ENCODE results near the gene FRY. TPM values are rescaled to one million over a fixed set of nuclear protein-coding genes. Genes with fewer than 3 reads are reported as not detected.

Gene FRY
- total RNA-seq, 2 donors from 2014 or later: 32.0 to 45.4 TPM

GRCh38 chr13:32164622-32165268, 133.2 kb downstream of the FRY start:
- Histone ChIP-seq H3K36me3 (replicated peaks in 1 of 2; ENCODE audit: insufficient read depth in 1 of 2, low read depth in 2 of 2) (peaks cover 0 to 8% of the 10 kb centered on the region in 2 donors), H3K27me3 (no peaks in the 10 kb centered on the region), H3K27ac (no peak overlapping the region), H3K9me3 (no peaks in the 10 kb centered on the region), H3K4me3 (no peak overlapping the region), H3K4me1 (no peaks in the 10 kb centered on the region)
- ATAC-seq (peak; percentile 76), DNase-seq (peak; percentile 24 to 42 (median 28))
- TF ChIP-seq, protein P1, sequence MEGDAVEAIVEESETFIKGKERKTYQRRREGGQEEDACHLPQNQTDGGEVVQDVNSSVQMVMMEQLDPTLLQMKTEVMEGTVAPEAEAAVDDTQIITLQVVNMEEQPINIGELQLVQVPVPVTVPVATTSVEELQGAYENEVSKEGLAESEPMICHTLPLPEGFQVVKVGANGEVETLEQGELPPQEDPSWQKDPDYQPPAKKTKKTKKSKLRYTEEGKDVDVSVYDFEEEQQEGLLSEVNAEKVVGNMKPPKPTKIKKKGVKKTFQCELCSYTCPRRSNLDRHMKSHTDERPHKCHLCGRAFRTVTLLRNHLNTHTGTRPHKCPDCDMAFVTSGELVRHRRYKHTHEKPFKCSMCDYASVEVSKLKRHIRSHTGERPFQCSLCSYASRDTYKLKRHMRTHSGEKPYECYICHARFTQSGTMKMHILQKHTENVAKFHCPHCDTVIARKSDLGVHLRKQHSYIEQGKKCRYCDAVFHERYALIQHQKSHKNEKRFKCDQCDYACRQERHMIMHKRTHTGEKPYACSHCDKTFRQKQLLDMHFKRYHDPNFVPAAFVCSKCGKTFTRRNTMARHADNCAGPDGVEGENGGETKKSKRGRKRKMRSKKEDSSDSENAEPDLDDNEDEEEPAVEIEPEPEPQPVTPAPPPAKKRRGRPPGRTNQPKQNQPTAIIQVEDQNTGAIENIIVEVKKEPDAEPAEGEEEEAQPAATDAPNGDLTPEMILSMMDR (IDR thresholded peaks at IDR 0.05): peak in 5 of 7 experiments; percentile 39 to 51 (median 48)
- TF ChIP-seq POLR2A (IDR thresholded peaks at IDR 0.05): no peak
- intact Hi-C loops (cut with DNase I): no loop called here
- 72 to 74% methylated on average over 4 of the region's 4 CpGs for WGBS, 2 donors

GRCh38 chr13:32165796-32166195, 134.2 kb downstream of the FRY start:
- no peak for ATAC-seq
- Histone ChIP-seq H3K9me3 (no peaks in the 10 kb centered on the region), H3K4me3 (no peak overlapping the region), H3K36me3 (replicated peaks in 1 of 2; ENCODE audit: insufficient read depth in 1 of 2, low read depth in 2 of 2) (peaks cover 0 to 8% of the 10 kb centered on the region in 2 donors), H3K4me1 (no peaks in the 10 kb centered on the region), H3K27ac (no peak overlapping the region), H3K27me3 (no peaks in the 10 kb centered on the region)
- DNase-seq: no peak
- 91% methylated on average over 5 of the region's 5 CpGs for WGBS, 2 donors
- TF ChIP-seq POLR2A (IDR thresholded peaks at IDR 0.05): no peak
- TF ChIP-seq, protein P1 (IDR thresholded peaks at IDR 0.05): no peak
- intact Hi-C loops (cut with DNase I): no loop called here

GRCh38 chr13:32168131-32168530, 136.6 kb downstream of the FRY start:
- H3K4me1 ChIP-seq: no peaks in the 10 kb centered on the region
- ATAC-seq: no peak
- peaks cover 0 to under 1% of the 10 kb centered on the region in 2 donors for H3K36me3 ChIP-seq (replicated peaks in 1 of 2; ENCODE audit: insufficient read depth in 1 of 2, low read depth in 2 of 2)
- H3K4me3 ChIP-seq: no peak overlapping the region
- H3K9me3 ChIP-seq: no peaks in the 10 kb centered on the region
- no peaks in the 10 kb centered on the region for H3K27me3 ChIP-seq
- intact Hi-C loops (cut with DNase I): no loop called here
- DNase-seq: no peak
- WGBS, 2 donors: 38 to 63% methylated on average over 1 of the region's 1 CpG
- no peak for TF ChIP-seq POLR2A (IDR thresholded peaks at IDR 0.05)
- TF ChIP-seq, protein P1 (IDR thresholded peaks at IDR 0.05): no peak
- no peak overlapping the region for H3K27ac ChIP-seq

- Histone ChIP-seq H3K27ac (no peak overlapping the region), H3K9me3 (no peaks in the 10 kb centered on the region), H3K4me1 (no peaks in the 10 kb centered on the region), H3K4me3 (no peak overlapping the region), H3K27me3 (no peaks in the 10 kb centered on the region), H3K36me3 (replicated peaks in 1 of 2; ENCODE audit: insufficient read depth in 1 of 2, low read depth in 2 of 2) (peaks cover 4% of the 10 kb centered on the region in 2 donors)
- ATAC-seq (no peak), DNase-seq (no peak)
- TF ChIP-seq, protein P1 (IDR thresholded peaks at IDR 0.05): no peak
- no peak for TF ChIP-seq POLR2A (IDR thresholded peaks at IDR 0.05)
- intact Hi-C loops (cut with DNase I): no loop called here
- 89 to 95% methylated on average over 4 of the region's 4 CpGs for WGBS, 2 donors
These were observed 139.3 kb downstream of the FRY start for GRCh38 chr13:32170841-32171240.

GRCh38 chr13:32173881-32174280, 142.3 kb downstream of the FRY start:
- peaks cover 4 to 6% of the 10 kb centered on the region in 2 donors for H3K36me3 ChIP-seq (replicated peaks in 1 of 2; ENCODE audit: insufficient read depth in 1 of 2, low read depth in 2 of 2)
- H3K27me3 ChIP-seq: no peaks in the 10 kb centered on the region

More at GRCh38 chr13:32173881-32174280, 142.3 kb downstream of the FRY start:
- DNase-seq (no peak), ATAC-seq (no peak)
- 72 to 81% methylated on average over 1 of the region's 1 CpG for WGBS, 2 donors
- intact Hi-C loops (cut with DNase I): no loop called here
- Histone ChIP-seq H3K4me3 (no peak overlapping the region), H3K4me1 (no peaks in the 10 kb centered on the region), H3K27ac (no peak overlapping the region), H3K9me3 (no peaks in the 10 kb centered on the region)
- TF ChIP-seq POLR2A (IDR thresholded peaks at IDR 0.05): no peak
- TF ChIP-seq, protein P1 (IDR thresholded peaks at IDR 0.05): no peak
